GM21737 (cell line): ENCODE data around the gene GLOD5.
"Not testable (repeated sequence)": the region's sequence is repeated elsewhere in the genome, so short reads cannot be mapped to it uniquely, and the experiment has no call there.

Source experiments
- ATAC-seq: cut with Tn5 transposase; IDR thresholded peaks from one replicate; pipeline ENCODE4 v1.9.1; 2021; ENCODE audit warnings: mild to moderate bottlenecking, moderate library complexity; ENCODE audit not compliant: unreplicated experiment

Gene GLOD5

GRCh38 chrX:48792219-48792618 is 30.7 kb downstream of the GLOD5 start:
- no peak for ATAC-seq

GRCh38 chrX:48793935-48794334 is 32.4 kb downstream of the GLOD5 start:
- no peak for ATAC-seq

- no peak for ATAC-seq
These were observed 32.9 kb downstream of the GLOD5 start for GRCh38 chrX:48794340-48794910.

- ATAC-seq, result no peak
These were observed 33.5 kb downstream of the GLOD5 start for GRCh38 chrX:48794911-48795515.

GRCh38 chrX:48798318-48798717 is 36.8 kb downstream of the GLOD5 start:
- ATAC-seq, result no peak

- no peak for ATAC-seq
These were observed 39.2 kb downstream of the GLOD5 start for GRCh38 chrX:48800574-48801279.

- ATAC-seq, result peak; percentile 83
These were observed 39.9 kb downstream of the GLOD5 start, which contains the start of gene HDAC6 for GRCh38 chrX:48801280-48802088. Gene HDAC6, plus strand, starts transcription at chrX:48802067. Its CDS starts 626 bp downstream, at chrX:48802693.

GRCh38 chrX:48802089-48802904 is 40.8 kb downstream of the GLOD5 start:
- peak; percentile 41 for ATAC-seq

- ATAC-seq, result no peak
These were observed 41.3 kb downstream of the GLOD5 start for GRCh38 chrX:48802905-48803200.

- no peak for ATAC-seq
These were observed 44.5 kb downstream of the GLOD5 start for GRCh38 chrX:48806081-48806480.

- ATAC-seq, result no peak
These were observed 52.1 kb downstream of the GLOD5 start for GRCh38 chrX:48813644-48814043.

- ATAC-seq, result no peak
These were observed 53.2 kb downstream of the GLOD5 start for GRCh38 chrX:48814722-48815121.

- no peak for ATAC-seq
These were observed 53.7 kb downstream of the GLOD5 start for GRCh38 chrX:48815266-48815665.

- no peak for ATAC-seq
These were observed 54.7 kb downstream of the GLOD5 start for GRCh38 chrX:48816014-48816810.

- no peak for ATAC-seq
These were observed 56.6 kb downstream of the GLOD5 start for GRCh38 chrX:48818098-48818497.

GRCh38 chrX:48818866-48819265 is 57.3 kb downstream of the GLOD5 start:
- ATAC-seq, result no peak

- not testable (repeated sequence) for ATAC-seq
These were observed 57.8 kb downstream of the GLOD5 start for GRCh38 chrX:48819394-48819793.

GRCh38 chrX:48823053-48823452 is 61.5 kb downstream of the GLOD5 start:
- no peak for ATAC-seq
